Measurements from ENCODE around the gene PCDH9.

Gene PCDH9

DNA sequence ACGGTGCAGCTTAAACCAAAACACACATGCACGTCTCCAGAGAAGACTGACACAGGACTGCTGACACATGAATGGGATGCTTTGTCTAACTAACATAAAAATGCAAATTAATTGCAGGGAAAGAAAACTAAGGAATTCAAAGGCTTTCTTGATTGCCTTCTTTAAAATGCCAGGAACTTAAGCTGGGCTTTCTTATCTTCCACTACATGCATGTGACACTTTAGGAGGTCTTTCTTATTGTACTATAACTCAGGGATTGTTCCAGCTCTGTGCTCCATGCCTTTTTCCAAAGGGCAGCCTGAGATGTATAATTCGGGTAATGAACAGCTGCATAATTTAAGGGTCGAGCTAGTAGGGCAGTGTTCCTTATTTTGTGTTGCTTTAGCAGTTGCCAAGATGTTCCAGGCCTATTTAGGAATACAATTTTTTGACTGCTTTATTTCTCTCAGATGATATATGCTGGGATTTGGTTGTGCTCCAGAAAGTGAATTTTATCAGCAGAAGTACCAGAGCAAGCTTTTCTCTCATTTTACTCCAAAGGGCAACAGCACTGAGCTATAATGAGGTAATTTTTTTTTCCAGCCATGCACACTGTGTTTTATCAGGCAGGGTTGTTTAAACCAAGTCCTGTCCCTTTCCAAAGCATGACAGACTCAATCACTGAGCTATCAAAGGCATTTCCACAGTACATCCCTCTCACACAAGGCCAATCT, 885.2 kb downstream of the PCDH9 start:
- H3K9ac ChIP-seq (ENCODE audit: insufficient read length), result no peak overlapping the region
- 0 out of 2 replicates have a peak overlapping the region, but pooled peaks have one; percentile 32 for H3K27ac ChIP-seq
- no peak for DNase-seq (ENCODE audit: low read depth, low spot score)
- no peaks in the 10 kb centered on the region for H3K36me3 ChIP-seq (ENCODE audit: insufficient read depth, low read length)
- H3K9me3 ChIP-seq (ENCODE audit: low read depth, low read length), result no peaks in the 10 kb centered on the region
- TF ChIP-seq POLR2AphosphoS5 (IDR thresholded peaks at IDR 0.05; ENCODE audit: borderline replicate concordance, low read depth, low read length), result no peak
- no peak for TF ChIP-seq EZH2 (IDR thresholded peaks at IDR 0.05)
- no peak for TF ChIP-seq FOXP2 (optimal IDR thresholded peaks at IDR 0.05; ENCODE audit: control extremely low read depth, extremely low read length, insufficient read depth)
- no peak overlapping the region for H3K4me3 ChIP-seq

DNA sequence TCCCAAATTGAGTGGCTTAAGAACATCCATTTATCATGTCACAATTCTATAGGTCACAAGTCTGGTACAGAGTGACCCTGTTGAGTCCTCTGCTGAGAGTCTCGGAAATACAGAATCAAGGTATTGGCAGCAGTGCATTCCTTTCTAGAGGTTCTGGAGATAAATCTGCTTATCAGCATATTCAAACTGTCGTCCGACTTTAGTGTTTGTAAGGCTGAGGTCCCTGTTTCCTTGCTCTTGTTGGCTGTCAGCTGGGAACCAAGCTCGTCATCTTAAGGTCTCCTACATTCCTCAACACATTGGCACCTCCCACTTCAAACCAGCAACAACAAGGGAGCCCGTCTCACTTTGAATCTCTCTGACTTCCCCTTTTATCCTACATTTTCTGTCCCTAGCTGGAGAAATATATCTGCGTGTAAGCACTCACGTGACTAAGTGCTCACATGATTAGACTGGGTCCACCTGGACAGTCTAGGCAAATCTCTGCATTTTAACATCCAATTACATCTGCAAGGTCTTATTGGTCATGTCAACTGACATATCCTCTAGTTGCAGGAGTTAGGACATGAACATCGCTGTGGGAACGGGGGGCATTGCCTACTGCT, 886.8 kb downstream of the PCDH9 start:
- Histone ChIP-seq H3K9me3 (ENCODE audit: low read depth, low read length) (no peaks in the 10 kb centered on the region), H3K9ac (ENCODE audit: insufficient read length) (no peak overlapping the region), H3K27ac (no peak overlapping the region), H3K4me3 (no peak overlapping the region), H3K36me3 (ENCODE audit: insufficient read depth, low read length) (no peaks in the 10 kb centered on the region)
- no peak for TF ChIP-seq POLR2AphosphoS5 (IDR thresholded peaks at IDR 0.05; ENCODE audit: borderline replicate concordance, low read depth, low read length)
- no peak for TF ChIP-seq EZH2 (IDR thresholded peaks at IDR 0.05)
- no peak for TF ChIP-seq FOXP2 (optimal IDR thresholded peaks at IDR 0.05; ENCODE audit: control extremely low read depth, extremely low read length, insufficient read depth)
- DNase-seq (ENCODE audit: low read depth, low spot score), result no peak

DNA sequence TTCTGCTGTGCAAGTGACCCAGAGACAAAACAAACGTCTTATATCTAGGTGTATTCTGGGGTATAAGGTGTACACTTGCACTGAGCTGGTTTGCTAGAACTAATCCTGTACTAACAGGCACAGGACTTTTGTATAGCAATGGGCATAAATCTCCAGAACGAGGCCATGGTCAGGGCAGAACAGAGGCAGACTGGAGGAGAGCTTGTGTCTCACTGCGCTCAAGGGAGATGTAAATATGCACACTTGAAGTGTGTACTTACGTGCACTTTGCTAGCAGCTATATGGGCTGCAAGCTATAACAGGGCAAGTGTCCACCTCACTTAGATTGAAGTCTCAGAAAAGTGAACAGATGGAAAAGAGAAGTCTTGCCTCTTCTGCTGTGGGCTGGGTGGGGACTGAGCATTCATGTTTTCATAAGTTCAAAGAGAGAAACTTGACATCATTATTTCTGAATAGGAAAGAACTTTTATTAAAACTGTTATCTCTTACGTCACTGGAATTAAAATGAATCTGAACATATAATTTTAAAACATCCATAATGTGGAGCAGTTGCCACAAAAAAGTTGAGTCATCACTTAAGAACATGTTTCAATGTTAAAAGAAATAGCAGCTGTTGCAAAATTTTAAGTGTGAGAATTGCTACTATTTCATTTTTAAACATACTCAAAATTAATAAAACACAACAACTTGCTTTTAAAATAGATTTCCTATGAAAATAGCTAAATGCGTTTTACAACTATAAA, 888.3 kb downstream of the PCDH9 start:
- no peak for TF ChIP-seq FOXP2 (optimal IDR thresholded peaks at IDR 0.05; ENCODE audit: control extremely low read depth, extremely low read length, insufficient read depth)
- TF ChIP-seq POLR2AphosphoS5 (IDR thresholded peaks at IDR 0.05; ENCODE audit: borderline replicate concordance, low read depth, low read length), result no peak
- TF ChIP-seq EZH2 (IDR thresholded peaks at IDR 0.05), result no peak
- no peak overlapping the region for H3K9ac ChIP-seq (ENCODE audit: insufficient read length)
- no peak for DNase-seq (ENCODE audit: low read depth, low spot score)
- H3K27ac ChIP-seq, result peak overlapping the region; percentile 56; the same call in 1 of the 2 replicates
- H3K4me3 ChIP-seq, result no peak overlapping the region
- no peaks in the 10 kb centered on the region for H3K9me3 ChIP-seq (ENCODE audit: low read depth, low read length)
- no peaks in the 10 kb centered on the region for H3K36me3 ChIP-seq (ENCODE audit: insufficient read depth, low read length)

DNA sequence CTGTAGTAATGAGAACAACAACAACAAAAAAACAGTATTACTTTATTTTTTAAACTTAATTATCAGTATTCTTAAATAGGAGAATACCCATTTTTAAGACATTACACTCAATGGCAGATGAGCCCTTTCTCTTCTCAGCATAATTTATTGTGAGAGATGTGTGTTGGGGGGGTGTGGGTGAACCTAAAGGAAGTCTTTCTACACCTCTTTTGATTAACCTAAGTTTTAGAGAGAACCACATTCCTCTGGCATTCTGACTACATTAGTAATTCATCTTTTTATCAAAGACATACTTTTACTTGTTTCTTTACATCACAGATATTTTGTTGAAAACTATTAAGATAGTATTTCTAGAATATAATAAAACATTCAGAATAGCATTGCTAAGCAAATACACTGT, 890.9 kb downstream of the PCDH9 start:
- no peak for DNase-seq (ENCODE audit: low read depth, low spot score)
- no peak for TF ChIP-seq POLR2AphosphoS5 (IDR thresholded peaks at IDR 0.05; ENCODE audit: borderline replicate concordance, low read depth, low read length)
- no peak for TF ChIP-seq EZH2 (IDR thresholded peaks at IDR 0.05)
- TF ChIP-seq FOXP2 (optimal IDR thresholded peaks at IDR 0.05; ENCODE audit: control extremely low read depth, extremely low read length, insufficient read depth), result no peak

DNA sequence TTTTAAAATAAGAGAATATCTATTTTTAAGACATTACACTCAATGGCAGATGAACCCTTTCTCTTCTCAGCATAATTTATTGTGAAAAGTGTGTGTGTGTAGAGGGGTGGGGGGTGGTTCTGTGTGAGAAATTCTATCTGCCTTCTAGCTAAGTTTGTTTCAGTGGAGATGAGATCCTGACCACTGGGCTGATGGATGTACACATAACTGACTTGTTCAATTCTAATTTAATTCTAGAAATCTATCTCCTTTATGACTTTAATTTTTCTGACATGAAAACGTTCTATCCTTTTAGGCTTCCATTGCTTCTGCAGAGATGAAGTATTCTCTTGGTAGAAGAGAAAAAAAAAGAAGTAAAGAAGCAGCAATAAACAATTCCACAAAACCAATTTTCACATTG, 891.6 kb downstream of the PCDH9 start:
- TF ChIP-seq EZH2 (IDR thresholded peaks at IDR 0.05), result no peak
- TF ChIP-seq FOXP2 (optimal IDR thresholded peaks at IDR 0.05; ENCODE audit: control extremely low read depth, extremely low read length, insufficient read depth), result no peak
- TF ChIP-seq POLR2AphosphoS5 (IDR thresholded peaks at IDR 0.05; ENCODE audit: borderline replicate concordance, low read depth, low read length), result no peak
- Histone ChIP-seq H3K36me3 (ENCODE audit: insufficient read depth, low read length) (no peaks in the 10 kb centered on the region), H3K9me3 (ENCODE audit: low read depth, low read length) (no peaks in the 10 kb centered on the region), H3K4me3 (no peak overlapping the region), H3K27ac (no peak overlapping the region), H3K9ac (ENCODE audit: insufficient read length) (no peak overlapping the region)
- no peak for DNase-seq (ENCODE audit: low read depth, low spot score)

More for the DNA sequence above, 890.9 kb downstream of the PCDH9 start:
- Histone ChIP-seq H3K4me3 (no peak overlapping the region), H3K9ac (ENCODE audit: insufficient read length) (no peak overlapping the region), H3K27ac (no peak overlapping the region), H3K36me3 (ENCODE audit: insufficient read depth, low read length) (no peaks in the 10 kb centered on the region), H3K9me3 (ENCODE audit: low read depth, low read length) (no peaks in the 10 kb centered on the region)

DNA sequence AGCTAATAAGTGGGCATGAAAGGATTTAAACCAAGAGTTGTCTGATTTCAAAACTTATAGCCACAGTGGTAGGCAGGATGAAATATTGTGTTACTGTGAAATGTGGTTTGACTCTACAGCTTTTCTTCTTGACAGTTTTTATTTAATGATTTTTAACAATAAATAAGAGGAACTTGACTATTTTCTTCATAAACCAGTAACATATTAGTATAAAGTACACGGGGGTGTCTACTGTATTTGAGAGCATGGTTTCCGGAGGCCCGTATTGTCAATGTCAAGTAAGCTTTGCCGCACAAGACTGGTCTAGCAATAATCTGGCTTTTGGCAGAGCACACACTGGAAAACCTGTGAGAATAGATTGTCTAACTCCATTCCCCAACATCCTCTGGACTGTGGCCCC, 894.5 kb downstream of the PCDH9 start:
- Histone ChIP-seq H3K4me3 (no peak overlapping the region), H3K36me3 (ENCODE audit: insufficient read depth, low read length) (no peaks in the 10 kb centered on the region), H3K9ac (ENCODE audit: insufficient read length) (no peak overlapping the region), H3K9me3 (ENCODE audit: low read depth, low read length) (no peaks in the 10 kb centered on the region), H3K27ac (no peak overlapping the region)
- DNase-seq (ENCODE audit: low read depth, low spot score), result no peak
- TF ChIP-seq EZH2 (IDR thresholded peaks at IDR 0.05) (no peak), POLR2AphosphoS5 (IDR thresholded peaks at IDR 0.05; ENCODE audit: borderline replicate concordance, low read depth, low read length) (no peak), FOXP2 (optimal IDR thresholded peaks at IDR 0.05; ENCODE audit: control extremely low read depth, extremely low read length, insufficient read depth) (no peak)

DNA sequence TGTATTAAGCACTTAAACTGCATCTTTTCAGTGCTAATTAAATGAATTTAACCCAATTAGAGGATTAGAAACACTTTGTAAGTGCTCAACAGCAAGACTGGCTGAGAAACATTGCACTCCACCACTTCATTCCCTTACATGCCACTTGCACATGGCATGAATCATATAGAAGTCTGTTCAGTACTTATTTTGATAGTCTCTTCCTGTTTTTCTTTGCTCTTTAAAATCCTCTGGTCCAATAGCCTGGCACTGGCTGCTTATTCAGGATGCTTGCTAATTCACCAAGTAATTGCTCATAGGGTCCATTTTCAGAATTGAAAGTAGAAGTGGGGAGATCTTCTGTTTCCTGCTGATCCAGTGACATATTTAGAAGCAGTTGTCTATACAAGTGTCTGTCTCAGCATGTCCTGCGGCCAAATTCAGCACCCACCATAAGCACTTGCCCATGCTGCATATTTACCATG, 900.1 kb downstream of the PCDH9 start:
- no peak for TF ChIP-seq FOXP2 (optimal IDR thresholded peaks at IDR 0.05; ENCODE audit: control extremely low read depth, extremely low read length, insufficient read depth)
- no peak for TF ChIP-seq POLR2AphosphoS5 (IDR thresholded peaks at IDR 0.05; ENCODE audit: borderline replicate concordance, low read depth, low read length)
- no peak for TF ChIP-seq EZH2 (IDR thresholded peaks at IDR 0.05)
- no peak for DNase-seq (ENCODE audit: low read depth, low spot score)

DNA sequence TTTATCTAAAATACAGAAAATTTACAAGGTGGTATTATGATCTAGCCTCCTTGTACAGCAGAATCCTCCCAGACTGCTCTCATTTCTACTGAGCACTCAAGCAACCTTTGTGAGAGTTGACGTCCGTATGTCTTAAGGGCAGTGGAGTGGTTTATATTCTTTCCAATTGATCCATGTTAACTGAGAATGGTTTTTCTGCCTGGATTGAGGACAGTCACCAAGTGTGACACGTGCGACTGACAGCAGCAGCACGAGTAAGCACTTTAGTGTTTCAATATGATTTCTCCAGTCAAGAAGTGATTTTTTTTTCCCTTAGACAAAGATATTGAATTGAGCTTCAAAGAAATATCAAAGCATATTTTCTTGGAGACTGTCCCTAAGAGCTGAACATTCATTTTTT, 901.7 kb downstream of the PCDH9 start:
- Histone ChIP-seq H3K4me3 (no peak overlapping the region), H3K9ac (ENCODE audit: insufficient read length) (no peak overlapping the region), H3K36me3 (ENCODE audit: insufficient read depth, low read length) (no peaks in the 10 kb centered on the region), H3K27ac (no peak overlapping the region), H3K9me3 (ENCODE audit: low read depth, low read length) (no peaks in the 10 kb centered on the region)
- no peak for TF ChIP-seq FOXP2 (optimal IDR thresholded peaks at IDR 0.05; ENCODE audit: control extremely low read depth, extremely low read length, insufficient read depth)
- TF ChIP-seq EZH2 (IDR thresholded peaks at IDR 0.05), result no peak
- TF ChIP-seq POLR2AphosphoS5 (IDR thresholded peaks at IDR 0.05; ENCODE audit: borderline replicate concordance, low read depth, low read length), result no peak
- no peak for DNase-seq (ENCODE audit: low read depth, low spot score)

More for the DNA sequence above, 900.1 kb downstream of the PCDH9 start:
- Histone ChIP-seq H3K4me3 (no peak overlapping the region), H3K9ac (ENCODE audit: insufficient read length) (no peak overlapping the region), H3K36me3 (ENCODE audit: insufficient read depth, low read length) (no peaks in the 10 kb centered on the region), H3K27ac (peak overlapping the region; percentile 2; the same call in 1 of the 2 replicates), H3K9me3 (ENCODE audit: low read depth, low read length) (no peaks in the 10 kb centered on the region)
